SK-N-MC (cell line): ENCODE data around the gene ERP29.

Experiments
- EZH2 ChIP-seq: fragments of 200-600 bp; sonication (generic); IDR thresholded peaks from one replicate; pipeline ENCODE4 v1.6.1; 2017; ENCODE audit warnings: antibody characterized with exemption
- POLR2AphosphoS5 ChIP-seq: IDR thresholded peaks from 2 replicates; pipeline ENCODE4 v1.6.1; 2012; ENCODE audit warnings: mild to moderate bottlenecking, low read depth, low read length, borderline replicate concordance

DNA sequence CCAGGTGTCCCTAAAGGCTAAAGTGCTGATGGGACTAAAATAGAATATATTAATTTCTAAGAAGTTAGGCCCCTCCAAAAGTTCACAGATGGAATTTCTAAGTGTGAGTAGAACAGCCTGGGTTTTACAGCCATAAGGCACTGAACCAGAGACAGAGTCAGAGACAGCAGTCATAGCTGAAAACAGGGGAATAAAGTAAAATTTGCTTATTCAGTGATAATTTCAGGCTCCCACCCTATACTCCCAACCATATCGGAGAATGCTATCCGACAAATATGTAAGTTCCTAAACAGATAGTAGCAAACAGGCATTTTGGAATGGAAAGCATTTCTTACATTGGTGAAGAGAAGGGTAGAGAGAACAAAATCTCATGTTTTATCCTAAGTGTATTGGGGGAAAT, 50.0 kb downstream of the ERP29 start:
- TF ChIP-seq POLR2AphosphoS5, result no peak
- TF ChIP-seq EZH2, result no peak
